Measurements from ENCODE around the gene KLHL2.

The KLHL2 gene

GRCh38 chr4:165343353-165344191, 136.2 kb downstream of the KLHL2 start:
- peak; percentile 32 for DNase-seq
- in situ Hi-C loops (cut with HindIII; ENCODE audit: low pct_ligation_motif_present, low pct_unique_long_range_greater_than_20kb, low sequenced_read_pairs) = no loop called here

GRCh38 chr4:165345666-165346417, 138.5 kb downstream of the KLHL2 start:
- peak; percentile 6 for DNase-seq
- in situ Hi-C loops (cut with HindIII; ENCODE audit: low pct_ligation_motif_present, low pct_unique_long_range_greater_than_20kb, low sequenced_read_pairs) = no loop called here

GRCh38 chr4:165347647-165348569, 140.5 kb downstream of the KLHL2 start:
- DNase-seq = no peak
- in situ Hi-C loops (cut with HindIII; ENCODE audit: low pct_ligation_motif_present, low pct_unique_long_range_greater_than_20kb, low sequenced_read_pairs) = no loop called here

- in situ Hi-C loops (cut with HindIII; ENCODE audit: low pct_ligation_motif_present, low pct_unique_long_range_greater_than_20kb, low sequenced_read_pairs) = no loop called here
These were observed 144.2 kb downstream of the KLHL2 start for GRCh38 chr4:165351359-165352130.

GRCh38 chr4:165355900-165356300, 148.5 kb downstream of the KLHL2 start:
- in situ Hi-C loops (cut with HindIII; ENCODE audit: low pct_ligation_motif_present, low pct_unique_long_range_greater_than_20kb, low sequenced_read_pairs) = no loop called here

More at GRCh38 chr4:165351359-165352130, 144.2 kb downstream of the KLHL2 start:
- no peak for DNase-seq

GRCh38 chr4:165359506-165359905, 152.1 kb downstream of the KLHL2 start:
- no peak for DNase-seq
- in situ Hi-C loops (cut with HindIII; ENCODE audit: low pct_ligation_motif_present, low pct_unique_long_range_greater_than_20kb, low sequenced_read_pairs) = no loop called here

More at GRCh38 chr4:165355900-165356300, 148.5 kb downstream of the KLHL2 start:
- peak; percentile 47 for DNase-seq

- in situ Hi-C loops (cut with HindIII; ENCODE audit: low pct_ligation_motif_present, low pct_unique_long_range_greater_than_20kb, low sequenced_read_pairs) = no loop called here
- no peak for DNase-seq
These were observed 152.8 kb downstream of the KLHL2 start for GRCh38 chr4:165360041-165360695.

GRCh38 chr4:165360985-165361670, 153.8 kb downstream of the KLHL2 start:
- in situ Hi-C loops (cut with HindIII; ENCODE audit: low pct_ligation_motif_present, low pct_unique_long_range_greater_than_20kb, low sequenced_read_pairs) = no loop called here
- DNase-seq = no peak

- in situ Hi-C loops (cut with HindIII; ENCODE audit: low pct_ligation_motif_present, low pct_unique_long_range_greater_than_20kb, low sequenced_read_pairs) = no loop called here
- no peak for DNase-seq
These were observed 154.4 kb downstream of the KLHL2 start for GRCh38 chr4:165361810-165362209.

- DNase-seq = no peak
- in situ Hi-C loops (cut with HindIII; ENCODE audit: low pct_ligation_motif_present, low pct_unique_long_range_greater_than_20kb, low sequenced_read_pairs) = no loop called here
These were observed 157.2 kb downstream of the KLHL2 start for GRCh38 chr4:165364452-165365080.

GRCh38 chr4:165367040-165367439, 159.7 kb downstream of the KLHL2 start:
- in situ Hi-C loops (cut with HindIII; ENCODE audit: low pct_ligation_motif_present, low pct_unique_long_range_greater_than_20kb, low sequenced_read_pairs) = no loop called here
- DNase-seq = no peak

GRCh38 chr4:165368114-165368513, 160.8 kb downstream of the KLHL2 start:
- no peak for DNase-seq
- in situ Hi-C loops (cut with HindIII; ENCODE audit: low pct_ligation_motif_present, low pct_unique_long_range_greater_than_20kb, low sequenced_read_pairs) = no loop called here

- in situ Hi-C loops (cut with HindIII; ENCODE audit: low pct_ligation_motif_present, low pct_unique_long_range_greater_than_20kb, low sequenced_read_pairs) = no loop called here
- DNase-seq = no peak
These were observed 161.2 kb downstream of the KLHL2 start for GRCh38 chr4:165368567-165368966.

- DNase-seq = no peak
- in situ Hi-C loops (cut with HindIII; ENCODE audit: low pct_ligation_motif_present, low pct_unique_long_range_greater_than_20kb, low sequenced_read_pairs) = no loop called here
These were observed 162.2 kb downstream of the KLHL2 start for GRCh38 chr4:165369522-165369921.

- in situ Hi-C loops (cut with HindIII; ENCODE audit: low pct_ligation_motif_present, low pct_unique_long_range_greater_than_20kb, low sequenced_read_pairs) = no loop called here
- DNase-seq = no peak
These were observed 163.2 kb downstream of the KLHL2 start for GRCh38 chr4:165370530-165370929.
